Right hindlimb (tissue), 1 donor: ENCODE results near the gene CYP11A1.
A peak's percentile ranks its signal among the peaks of the same experiment; 100 is the strongest.

Experiments used
- DNase-seq: peaks from one replicate; pipeline ENCODE4 v3.0.0-alpha.2; 2018

CYP11A1 gene

GRCh38 chr15:74343797-74344127 lies 23.7 kb downstream of the CYP11A1 start:
- DNase-seq: no peak

DNA sequence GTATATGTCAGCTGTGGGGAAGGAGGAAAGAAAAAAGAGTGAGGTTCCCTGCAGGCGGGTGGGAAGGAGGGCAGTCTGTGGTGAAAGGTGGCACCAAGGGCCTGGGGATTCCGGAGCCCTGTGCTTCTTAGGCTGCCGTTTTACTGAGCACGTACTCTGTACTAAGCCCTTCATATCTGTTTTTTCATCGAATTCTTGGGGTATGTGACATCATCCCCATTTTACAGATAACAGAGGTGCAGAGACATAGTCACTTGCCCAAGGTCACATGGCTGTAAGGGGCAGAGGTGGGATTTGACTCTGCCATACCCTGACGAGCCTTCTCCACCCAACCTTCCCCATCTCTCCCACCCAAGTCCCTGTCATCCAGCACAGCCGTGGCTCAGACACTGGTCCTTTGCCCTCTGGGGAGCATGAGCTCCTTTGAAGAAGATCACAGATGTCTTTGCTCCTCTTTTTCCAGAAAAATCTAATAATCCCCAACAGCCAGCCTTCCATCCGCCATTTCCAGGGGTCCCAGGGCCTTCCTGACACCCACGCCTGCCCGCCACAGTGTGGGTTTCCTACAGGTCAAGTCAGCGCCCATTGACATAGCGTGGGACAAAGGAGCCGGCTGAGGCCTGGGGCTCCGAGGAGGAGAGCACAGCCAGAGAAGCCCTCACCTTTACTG lies 24.2 kb downstream of the CYP11A1 start:
- no peak for DNase-seq

DNA sequence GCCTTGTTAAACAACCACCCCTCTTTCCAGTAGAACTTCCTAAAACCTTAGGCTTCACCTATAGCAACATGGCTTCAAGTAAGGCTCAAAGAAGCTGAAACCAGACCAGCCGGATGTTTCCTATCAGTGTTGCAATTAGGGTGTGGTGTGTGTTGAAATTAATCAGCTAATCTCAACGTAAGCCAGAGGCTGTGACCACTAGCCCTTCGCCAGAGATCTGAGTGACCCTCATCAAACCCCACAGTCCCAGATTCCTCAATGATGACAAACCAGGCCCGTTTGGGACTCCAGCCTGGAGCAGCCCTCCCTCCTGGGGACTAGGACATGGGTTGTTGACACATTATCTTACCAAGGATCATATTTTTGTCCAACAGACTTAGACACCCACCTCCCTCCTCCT lies 27.3 kb downstream of the CYP11A1 start:
- no peak for DNase-seq

- no peak for DNase-seq
Observed at GRCh38 chr15:74339371-74339770, 28.1 kb downstream of the CYP11A1 start.

GRCh38 chr15:74338676-74339075 lies 28.8 kb downstream of the CYP11A1 start:
- no peak for DNase-seq

- no peak for DNase-seq
Observed at GRCh38 chr15:74337607-74338211, 29.7 kb downstream of the CYP11A1 start.

DNA sequence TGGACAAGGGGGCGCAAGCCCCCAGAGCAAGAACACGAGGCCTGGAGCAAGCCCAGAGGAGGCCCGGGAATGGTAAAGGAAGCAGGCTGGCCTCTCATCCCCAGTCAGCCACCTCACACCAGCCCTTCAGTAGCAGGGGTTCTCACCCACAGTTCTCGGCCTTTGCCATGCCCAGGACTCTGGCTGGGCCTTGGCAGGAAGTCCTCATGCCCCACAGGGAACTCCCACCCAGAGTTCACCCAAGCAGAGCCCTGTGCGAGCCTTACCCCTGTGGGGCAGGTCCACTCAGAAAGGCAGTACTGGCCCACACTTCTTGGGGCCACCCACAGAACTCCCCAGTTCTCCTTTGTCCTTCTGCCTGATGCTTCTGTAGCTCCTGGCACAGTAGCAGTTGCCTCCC lies 30.3 kb downstream of the CYP11A1 start:
- DNase-seq: no peak

GRCh38 chr15:74336061-74337005 lies 31.1 kb downstream of the CYP11A1 start:
- DNase-seq: no peak

- no peak for DNase-seq
Observed at GRCh38 chr15:74335396-74335795, 32.0 kb downstream of the CYP11A1 start.

DNA sequence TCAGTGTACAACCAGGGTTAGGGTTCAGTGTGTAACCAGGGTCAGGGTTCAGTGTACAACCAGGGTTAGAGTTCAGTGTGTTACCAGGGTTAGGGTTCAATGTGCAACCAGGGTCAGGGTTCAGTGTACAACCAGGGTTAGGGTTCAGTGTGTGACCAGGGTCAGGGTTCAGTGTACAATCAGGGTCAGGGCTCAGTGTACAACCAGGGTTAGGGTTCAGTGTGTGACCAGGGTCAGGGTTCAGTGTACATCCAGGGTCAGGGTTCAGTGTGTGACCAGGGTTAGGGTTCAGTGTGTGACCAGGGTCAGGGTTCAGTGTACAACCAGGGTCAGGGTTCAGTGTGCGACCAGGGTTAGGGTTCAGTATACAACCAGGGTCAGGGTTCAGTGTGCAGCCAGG lies 33.3 kb downstream of the CYP11A1 start:
- DNase-seq: no peak

DNA sequence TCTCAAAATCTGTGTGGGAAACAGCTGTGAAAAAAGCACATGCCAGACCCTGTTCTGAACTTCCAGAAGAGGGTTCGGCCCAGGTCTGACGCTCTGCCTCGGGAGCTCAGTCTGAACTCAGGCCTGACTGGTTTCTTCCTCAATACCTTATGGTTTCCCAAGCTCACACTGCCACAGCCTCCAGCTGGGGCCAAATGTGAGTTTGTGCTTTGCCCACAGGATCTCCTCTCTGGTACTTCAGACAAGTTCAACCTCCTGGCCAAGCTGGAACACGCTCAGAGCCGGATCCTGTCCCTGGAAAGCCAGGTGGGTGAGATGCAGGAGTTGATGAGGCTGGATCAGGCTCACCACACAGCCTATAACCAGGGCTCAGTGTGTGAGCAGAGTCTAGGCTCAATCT lies 33.8 kb downstream of the CYP11A1 start:
- DNase-seq: no peak

DNA sequence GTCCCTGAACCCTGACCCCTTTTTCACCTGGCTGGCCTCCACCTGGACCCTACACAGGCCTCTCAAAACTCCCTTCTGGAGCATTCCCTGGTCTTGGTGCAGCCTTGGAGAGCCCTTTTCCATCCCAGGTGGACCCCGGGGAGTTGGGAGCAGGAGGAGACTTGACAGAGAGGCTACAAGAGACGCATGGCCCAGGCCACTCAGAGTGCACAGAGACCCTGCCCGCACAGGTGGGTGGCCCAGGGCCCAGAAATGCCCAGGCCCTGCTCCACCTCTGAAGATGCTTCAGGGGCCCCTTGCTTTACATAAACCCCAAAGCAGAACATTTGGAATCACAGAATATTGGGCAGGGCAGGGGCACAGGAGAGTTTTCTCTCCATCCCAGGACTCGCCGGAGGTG lies 34.4 kb downstream of the CYP11A1 start:
- DNase-seq: no peak

- DNase-seq: no peak
Observed at GRCh38 chr15:74332611-74333010, 34.8 kb downstream of the CYP11A1 start.

DNA sequence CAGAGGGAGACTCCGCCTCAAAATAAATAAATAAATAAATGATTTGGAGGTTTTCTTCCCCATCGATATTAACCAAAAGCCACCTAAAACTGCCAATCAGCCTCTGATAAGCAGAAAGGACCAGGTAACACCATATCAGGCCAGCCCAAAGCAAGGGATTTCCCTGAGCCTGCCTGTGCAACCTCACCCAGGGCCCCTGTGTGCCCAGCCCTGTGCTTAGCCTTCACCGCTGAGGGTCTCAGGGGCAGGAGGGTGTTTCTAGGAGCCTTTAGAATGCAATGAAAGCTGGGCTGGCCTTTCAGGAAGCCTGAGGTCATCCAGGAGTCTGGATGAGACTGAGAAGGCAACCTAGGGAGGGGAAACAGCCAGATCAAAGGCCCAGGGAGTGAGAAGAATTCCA lies 35.4 kb downstream of the CYP11A1 start:
- no peak for DNase-seq

- no peak for DNase-seq
Observed at GRCh38 chr15:74330861-74331408, 36.5 kb downstream of the CYP11A1 start.

- no peak for DNase-seq
Observed at GRCh38 chr15:74328331-74329056, 39.0 kb downstream of the CYP11A1 start.

DNA sequence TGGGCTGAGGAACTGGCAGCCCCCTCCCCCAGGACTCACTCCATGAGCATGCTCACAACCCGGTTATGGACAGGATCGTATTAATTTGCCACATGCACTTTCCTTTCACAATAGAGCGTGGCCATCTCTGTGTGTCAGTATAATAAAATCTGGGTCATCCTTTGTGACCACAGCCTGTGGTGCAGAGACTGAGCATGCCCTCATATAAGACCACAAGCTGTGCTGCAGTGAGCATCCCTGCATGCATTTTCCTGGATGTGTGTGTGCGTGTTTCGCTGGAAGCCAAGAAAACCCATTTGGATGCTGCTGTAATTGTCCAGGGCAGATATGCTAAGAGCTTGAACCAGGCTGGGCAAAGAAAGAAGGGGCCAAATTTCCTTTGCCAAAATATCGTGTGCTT lies 39.7 kb downstream of the CYP11A1 start:
- no peak for DNase-seq

DNA sequence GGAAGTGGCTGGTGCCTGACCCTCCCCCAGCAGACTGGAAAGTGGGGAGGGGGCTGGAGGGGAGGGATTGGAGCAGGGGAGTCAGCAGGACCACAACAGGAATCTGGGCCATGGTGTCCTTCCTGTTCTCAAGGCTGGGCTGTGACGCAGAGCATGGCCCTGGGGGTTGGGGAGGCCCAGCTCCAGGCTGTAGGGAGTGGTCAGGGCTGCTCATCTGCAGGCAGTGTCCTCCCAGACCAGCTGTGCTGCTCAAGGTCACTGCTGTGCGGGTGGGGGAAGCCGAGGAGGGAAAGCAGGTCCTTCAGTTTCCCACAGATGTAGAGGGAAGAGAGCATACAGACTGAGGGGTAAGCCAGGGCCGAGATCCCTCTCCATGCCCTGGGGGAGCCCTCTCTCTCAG lies 40.7 kb downstream of the CYP11A1 start:
- peak; percentile 84 for DNase-seq

- no peak for DNase-seq
Observed at GRCh38 chr15:74324714-74325113, 42.7 kb downstream of the CYP11A1 start.

DNA sequence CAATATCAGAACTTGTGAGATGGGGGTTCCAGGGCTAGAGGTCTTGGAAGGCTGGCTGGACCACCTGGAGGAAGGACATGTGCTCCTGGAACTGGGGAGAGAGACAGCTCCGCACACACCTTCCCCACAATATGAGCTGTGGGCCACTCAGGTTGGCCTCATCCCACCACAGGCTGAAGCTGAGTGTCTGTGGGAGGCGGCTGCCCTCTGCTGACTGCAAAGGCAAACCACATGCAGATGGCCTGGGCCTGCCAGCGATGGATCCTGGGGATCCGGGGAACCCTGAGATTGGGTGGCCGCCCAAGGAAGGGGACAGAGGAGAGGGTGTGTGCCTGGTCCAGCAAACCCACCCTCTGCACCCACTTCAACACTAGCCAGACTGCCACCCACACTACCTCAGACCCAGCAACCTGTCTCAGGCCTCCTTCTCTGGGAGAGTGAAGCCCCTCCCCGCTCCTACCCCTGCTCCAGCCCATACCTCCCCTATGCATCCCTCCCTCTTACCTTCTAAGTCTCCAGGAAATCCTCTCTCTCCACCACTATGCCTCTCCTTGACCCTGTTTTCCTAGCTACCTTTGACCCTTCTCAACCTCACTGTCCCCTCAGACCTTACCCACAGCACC lies 44.8 kb downstream of the CYP11A1 start:
- DNase-seq: peak; percentile 78

GRCh38 chr15:74320352-74321247 lies 46.8 kb downstream of the CYP11A1 start:
- DNase-seq: peak; percentile 74
